Right lobe of liver (tissue), 6 donors: ENCODE measurements around the gene DEPDC5. TPM values are rescaled to one million over a fixed set of nuclear protein-coding genes. Genes with fewer than 3 reads are reported as not detected.

ENCODE experiments used
- ATAC-seq, 4 donors: fragments of 200-7000 bp; cut with Tn5 transposase; one replicate each; pipeline ENCODE4 v1.9.1; 2020; ENCODE audit warnings: mild to moderate bottlenecking in 4 of 4, moderate library complexity in 4 of 4
- DNase-seq, 3 donors: peaks; one replicate each; pipeline ENCODE4 v3.0.0-alpha.2; 2020
- H3K27ac ChIP-seq, 3 donors: fragments of 200-600 bp; one replicate each; pipeline ENCODE4 v1.8.0; 2022
- H3K27me3 ChIP-seq, 2 donors: fragments of 200-600 bp; one replicate each; pipeline ENCODE4 v1.8.0; 2022
- H3K36me3 ChIP-seq, 4 donors: fragments of 200-600 bp; sonication (generic) in 1 of 4; one replicate each; pipeline versions ENCODE4 v1.5.1 to v1.8.0; 2017 to 2022; ENCODE audit warnings: control low read depth in 1 of 4
- H3K4me1 ChIP-seq, 4 donors: fragments of 200-600 bp; sonication (generic) in 1 of 4; one replicate each; pipeline versions ENCODE4 v1.5.1 to v1.8.0; 2017 to 2022; ENCODE audit warnings: control low read depth in 1 of 4
- H3K4me3 ChIP-seq, 3 donors: fragments of 200-600 bp; one replicate each; pipeline ENCODE4 v1.8.0; 2022
- H3K9me3 ChIP-seq, 4 donors: fragments of 200-600 bp; sonication (generic) in 1 of 4; one replicate each; pipeline versions ENCODE4 v1.5.1 to v1.8.0; 2017 to 2022; ENCODE audit warnings: control low read depth in 1 of 4
- CTCF ChIP-seq, 4 donors: fragments of 200-600 bp in 3 of 4; fragments of 450-650 bp in 1 of 4; IDR thresholded peaks; one replicate each; pipeline versions ENCODE4 v1.5.1 to v1.8.0; 2016 to 2022; ENCODE audit warnings: antibody characterized with exemption in 4 of 4, mild to moderate bottlenecking in 2 of 4
- POLR2A ChIP-seq: fragments of 450-650 bp; IDR thresholded peaks from one replicate; pipeline ENCODE4 v1.6.1; 2017; ENCODE audit warnings: antibody characterized with exemption, mild to moderate bottlenecking
- WGBS: methylation state at CpG from one replicate; pipeline ENCODE4 v1.1.6; 2018; ENCODE audit warnings: low coverage, low lambda C conversion rate; ENCODE audit not compliant: insufficient coverage; ENCODE audit errors: missing lambda C conversion rate; 5-methylcytosine and 5-hydroxymethylcytosine counted together
- intact Hi-C, 2 donors: fragments of 100-400 bp; cut with DNase I; formaldehyde crosslinking; loops; one replicate each; pipeline versions ENCODE4 v1.11.2 to v1.14.1; 2022
- total RNA-seq, 6 experiments: library from RNA; depleted of rRNA in 2 of 6; stranded (reverse); fragments of >200 nt in 2 of 6; fragmentation: NEBNext Ultra II Directional in 3 of 6; extraction: Animal tissue kit (Norgen Biotek cat#: 25700) in 3 of 6; gene quantifications; one replicate each; pipeline versions ENCODE4 v1.1.0 to v1.2.4, GENCODE V29; 2016 to 2023
- donor health status: DM: no; HTN: yes; CAD: no.
- donor health status: DM: no; HTN: no; CAD: no.
- donor health status: DM: no; HTN: no; CAD: no.
- donor health status: DM: no; HTN: yes; CAD: no.
- donor health status: DM: no; HTN: yes; CAD: no.

Gene DEPDC5
- total RNA-seq, 6 experiments from 2014 or later: 9.1 to 22.9 (median 14.6) TPM

- 67% methylated on average over 1 of the region's 10 CpGs for WGBS
- Histone ChIP-seq H3K36me3 (peaks cover 0 to 55% (median 19%) of the 10 kb centered on the region in 4 donors), H3K27me3 (no peaks in the 10 kb centered on the region), H3K4me3 (no peak overlapping the region), H3K4me1 (peaks cover 0 to 22% (median 7%) of the 10 kb centered on the region in 4 donors), H3K27ac (no peak overlapping the region), H3K9me3 (no peaks in the 10 kb centered on the region)
- ATAC-seq (no peak), DNase-seq (no peak)
- intact Hi-C loops: no loop called here
- no peak for TF ChIP-seq CTCF (IDR thresholded peaks at IDR 0.05)
- TF ChIP-seq POLR2A: no peak
Observed at GRCh38 chr22:31818481-31819392, 64.9 kb downstream of the DEPDC5 start.

GRCh38 chr22:31820655-31821054 lies 66.8 kb downstream of the DEPDC5 start:
- Histone ChIP-seq H3K4me3 (no peak overlapping the region), H3K27ac (no peak overlapping the region), H3K9me3 (no peaks in the 10 kb centered on the region), H3K27me3 (no peaks in the 10 kb centered on the region), H3K36me3 (peaks cover 0 to 55% (median 19%) of the 10 kb centered on the region in 4 donors), H3K4me1 (peaks cover 0 to 5% (median 0%) of the 10 kb centered on the region in 4 donors)
- ATAC-seq: no peak
- WGBS: 82% methylated on average over 3 of the region's 3 CpGs
- intact Hi-C loops: no loop called here
- TF ChIP-seq CTCF (IDR thresholded peaks at IDR 0.05): no peak
- TF ChIP-seq POLR2A: no peak
- DNase-seq: no peak

- WGBS: 40% methylated on average over 1 of the region's 1 CpG
- Histone ChIP-seq H3K27me3 (no peaks in the 10 kb centered on the region), H3K27ac (no peak overlapping the region), H3K4me1 (no peaks in the 10 kb centered on the region), H3K36me3 (peaks cover 0 to 47% (median 17%) of the 10 kb centered on the region in 4 donors), H3K9me3 (no peaks in the 10 kb centered on the region), H3K4me3 (no peak overlapping the region)
- no peak for TF ChIP-seq CTCF (IDR thresholded peaks at IDR 0.05)
- intact Hi-C loops: no loop called here
- ATAC-seq (no peak), DNase-seq (no peak)
Observed at GRCh38 chr22:31821572-31821971, 67.8 kb downstream of the DEPDC5 start.

GRCh38 chr22:31822523-31822922 lies 68.7 kb downstream of the DEPDC5 start:
- TF ChIP-seq POLR2A: no peak
- TF ChIP-seq CTCF (IDR thresholded peaks at IDR 0.05): no peak
- ATAC-seq (no peak), DNase-seq (no peak)
- Histone ChIP-seq H3K36me3 (peaks cover 0 to 50% (median 16%) of the 10 kb centered on the region in 4 donors), H3K4me1 (no peaks in the 10 kb centered on the region), H3K27ac (no peak overlapping the region), H3K27me3 (no peaks in the 10 kb centered on the region), H3K9me3 (no peaks in the 10 kb centered on the region), H3K4me3 (no peak overlapping the region)
- intact Hi-C loops: no loop called here
- no CpG with 5 or more reads among the region's 4 CpGs for WGBS
